A549 (cell line): ENCODE results near the gene C5orf58.

Source experiments
- BCL3 ChIP-seq: fragments of >200 bp; sonication (Bioruptor Twin); formaldehyde crosslinking; IDR thresholded peaks from 3 replicates; pipeline ENCODE4 v1.6.1; 2016
- CHD2 ChIP-seq: fragments of 150-350 bp; IDR thresholded peaks from 2 replicates; pipeline ENCODE4 v1.6.1; 2014; ENCODE audit warnings: low read length; ENCODE audit not compliant: partially characterized antibody
- CTCF ChIP-seq: fragments of >200 bp; sonication (Bioruptor Twin); formaldehyde crosslinking; IDR thresholded peaks from 3 replicates; pipeline ENCODE4 v1.5.1; 2016
- ESRRA ChIP-seq: fragments of 150-350 bp; IDR thresholded peaks from 2 replicates; pipeline ENCODE4 v1.6.1; 2014; ENCODE audit warnings: mild to moderate bottlenecking, low read length, borderline replicate concordance
- JUNB ChIP-seq: fragments of >200 bp; sonication (Bioruptor Twin); formaldehyde crosslinking; IDR thresholded peaks from 2 replicates; pipeline ENCODE4 v1.6.1; 2016
- MAZ ChIP-seq: fragments of 150-350 bp; IDR thresholded peaks from 2 replicates; pipeline ENCODE4 v1.6.1; 2014; ENCODE audit warnings: antibody characterized with exemption, low read depth, low read length, borderline replicate concordance
- POLR2A ChIP-seq: IDR thresholded peaks from 2 replicates; pipeline ENCODE4 v1.6.1; 2012; ENCODE audit warnings: mild to moderate bottlenecking, low read length
- POLR2AphosphoS2 ChIP-seq: conservative IDR thresholded peaks from 2 replicates; pipeline ENCODE4 v1.6.1; 2012; ENCODE audit warnings: low read length, improper control_type of control experiment, inconsistent platforms
- RAD21 ChIP-seq, 2 experiments: fragments of >200 bp in 1 of 2; sonication (Bioruptor Twin) in 1 of 2; formaldehyde crosslinking in 1 of 2; IDR thresholded peaks in 1 of 2; conservative IDR thresholded peaks in 1 of 2; 2 replicates in 1 of 2; 3 replicates in 1 of 2; pipeline ENCODE4 v1.6.1; 2012 to 2018; ENCODE audit warnings: inconsistent platforms in 1 of 2
- TF ChIP-seq, protein P1 (sequence below): fragments of 200-600 bp; sonication (generic); IDR thresholded peaks from 2 replicates; pipeline ENCODE4 v1.6.1; 2016; ENCODE audit warnings: antibody characterized with exemption, mild to moderate bottlenecking, moderate library complexity
- TF ChIP-seq, protein P2 (sequence below): IDR thresholded peaks from 2 replicates; pipeline ENCODE4 v1.6.1; 2012

GRCh38 chr5:170247363-170247762 is 14.6 kb downstream of the C5orf58 start:
- no peak for TF ChIP-seq CTCF
- TF ChIP-seq POLR2A, result no peak
- TF ChIP-seq, protein P1, sequence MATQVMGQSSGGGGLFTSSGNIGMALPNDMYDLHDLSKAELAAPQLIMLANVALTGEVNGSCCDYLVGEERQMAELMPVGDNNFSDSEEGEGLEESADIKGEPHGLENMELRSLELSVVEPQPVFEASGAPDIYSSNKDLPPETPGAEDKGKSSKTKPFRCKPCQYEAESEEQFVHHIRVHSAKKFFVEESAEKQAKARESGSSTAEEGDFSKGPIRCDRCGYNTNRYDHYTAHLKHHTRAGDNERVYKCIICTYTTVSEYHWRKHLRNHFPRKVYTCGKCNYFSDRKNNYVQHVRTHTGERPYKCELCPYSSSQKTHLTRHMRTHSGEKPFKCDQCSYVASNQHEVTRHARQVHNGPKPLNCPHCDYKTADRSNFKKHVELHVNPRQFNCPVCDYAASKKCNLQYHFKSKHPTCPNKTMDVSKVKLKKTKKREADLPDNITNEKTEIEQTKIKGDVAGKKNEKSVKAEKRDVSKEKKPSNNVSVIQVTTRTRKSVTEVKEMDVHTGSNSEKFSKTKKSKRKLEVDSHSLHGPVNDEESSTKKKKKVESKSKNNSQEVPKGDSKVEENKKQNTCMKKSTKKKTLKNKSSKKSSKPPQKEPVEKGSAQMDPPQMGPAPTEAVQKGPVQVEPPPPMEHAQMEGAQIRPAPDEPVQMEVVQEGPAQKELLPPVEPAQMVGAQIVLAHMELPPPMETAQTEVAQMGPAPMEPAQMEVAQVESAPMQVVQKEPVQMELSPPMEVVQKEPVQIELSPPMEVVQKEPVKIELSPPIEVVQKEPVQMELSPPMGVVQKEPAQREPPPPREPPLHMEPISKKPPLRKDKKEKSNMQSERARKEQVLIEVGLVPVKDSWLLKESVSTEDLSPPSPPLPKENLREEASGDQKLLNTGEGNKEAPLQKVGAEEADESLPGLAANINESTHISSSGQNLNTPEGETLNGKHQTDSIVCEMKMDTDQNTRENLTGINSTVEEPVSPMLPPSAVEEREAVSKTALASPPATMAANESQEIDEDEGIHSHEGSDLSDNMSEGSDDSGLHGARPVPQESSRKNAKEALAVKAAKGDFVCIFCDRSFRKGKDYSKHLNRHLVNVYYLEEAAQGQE, result no peak
- no peak for TF ChIP-seq ESRRA
- no peak for TF ChIP-seq RAD21 (conservative IDR thresholded peaks at IDR 0.05 in 1 of 2, IDR thresholded peaks at IDR 0.05 in 1 of 2)
- no peak for TF ChIP-seq POLR2AphosphoS2
- no peak for TF ChIP-seq JUNB
- TF ChIP-seq, protein P2, sequence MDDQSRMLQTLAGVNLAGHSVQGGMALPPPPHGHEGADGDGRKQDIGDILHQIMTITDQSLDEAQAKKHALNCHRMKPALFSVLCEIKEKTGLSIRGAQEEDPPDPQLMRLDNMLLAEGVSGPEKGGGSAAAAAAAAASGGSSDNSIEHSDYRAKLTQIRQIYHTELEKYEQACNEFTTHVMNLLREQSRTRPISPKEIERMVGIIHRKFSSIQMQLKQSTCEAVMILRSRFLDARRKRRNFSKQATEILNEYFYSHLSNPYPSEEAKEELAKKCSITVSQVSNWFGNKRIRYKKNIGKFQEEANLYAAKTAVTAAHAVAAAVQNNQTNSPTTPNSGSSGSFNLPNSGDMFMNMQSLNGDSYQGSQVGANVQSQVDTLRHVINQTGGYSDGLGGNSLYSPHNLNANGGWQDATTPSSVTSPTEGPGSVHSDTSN, result no peak
- TF ChIP-seq CHD2, result no peak
- no peak for TF ChIP-seq MAZ
- no peak for TF ChIP-seq BCL3
